PC-3 (cell line): Measurements from ENCODE around the gene DST. TPM values are rescaled to one million over a fixed set of nuclear protein-coding genes. Genes with fewer than 3 reads are reported as not detected.

ENCODE experiments used
- ATAC-seq: fragments of 200-7000 bp; cut with Tn5 transposase; 2 replicates; pipeline ENCODE4 v1.9.1; 2020; ENCODE audit warnings: mild to moderate bottlenecking, moderate library complexity
- BruUV-seq: library from RNA; stranded (reverse); fragments of 400-500 nt; replicated peaks from 2 replicates; lab custom pipeline; 2021; lab: Mats Ljungman, UMichigan
- CTCF ChIA-PET: fragments of 300-600 bp; sonication (Branson Sonifier 250); formaldehyde crosslinking; loops from one replicate; lab custom pipeline; 2022; ENCODE audit warnings: antibody characterized with exemption; lab: Charles Lee
- POLR2A ChIA-PET: fragments of 300-600 bp; sonication (Branson Sonifier 250); formaldehyde crosslinking; loops from one replicate; lab custom pipeline; 2022; ENCODE audit warnings: antibody characterized with exemption; ENCODE audit not compliant: unreplicated experiment; lab: Charles Lee
- DNase-seq: peaks from one replicate; pipeline ENCODE4 v3.0.0-alpha.2; 2015
- H2AFZ ChIP-seq: fragments of 300-600 bp; sonication (generic); 2 replicates; pipeline ENCODE4 v1.6.0; 2016; ENCODE audit warnings: antibody characterized with exemption, low read length
- H3F3A ChIP-seq: fragments of 300-600 bp; sonication (generic); one replicate; pipeline ENCODE4 v1.6.0; 2017; ENCODE audit warnings: antibody characterized with exemption, low read length, control low read depth, mild to moderate bottlenecking; ENCODE audit not compliant: unreplicated experiment
- H3K27ac ChIP-seq: fragments of 300-600 bp; sonication (generic); 2 replicates; pipeline ENCODE4 v1.5.1; 2016; ENCODE audit warnings: mild to moderate bottlenecking, low read length
- H3K27me3 ChIP-seq: fragments of 300-600 bp; sonication (generic); 2 replicates; pipeline ENCODE4 v1.6.1; 2016; ENCODE audit warnings: low read length, mixed read lengths
- H3K36me3 ChIP-seq: fragments of 300-600 bp; sonication (generic); 2 replicates; pipeline ENCODE4 v1.6.1; 2016; ENCODE audit warnings: low read depth, mixed run types, low read length, mixed read lengths
- H3K4me1 ChIP-seq: fragments of 300-600 bp; sonication (generic); 2 replicates; pipeline ENCODE4 v1.5.1; 2016; ENCODE audit warnings: low read length; ENCODE audit not compliant: insufficient read depth
- H3K4me2 ChIP-seq: fragments of 300-600 bp; sonication (generic); 2 replicates; pipeline ENCODE4 v1.6.0; 2016; ENCODE audit warnings: low read length
- H3K4me3 ChIP-seq: fragments of 300-600 bp; sonication (generic); 2 replicates; pipeline ENCODE4 v1.5.1; 2016; ENCODE audit warnings: mild to moderate bottlenecking, low read length, mixed read lengths
- H3K79me2 ChIP-seq: fragments of 300-600 bp; sonication (generic); 2 replicates; pipeline ENCODE4 v1.6.1; 2017; ENCODE audit warnings: low read length, mixed read lengths
- H3K9ac ChIP-seq: fragments of 300-600 bp; sonication (generic); 2 replicates; pipeline ENCODE4 v1.6.0; 2016; ENCODE audit warnings: mild to moderate bottlenecking, low read length
- H3K9me2 ChIP-seq: fragments of 300-600 bp; sonication (generic); replicated peaks from 2 replicates; pipeline ENCODE4 v1.6.1; 2016; ENCODE audit warnings: mixed run types, low read length, mixed read lengths
- H3K9me3 ChIP-seq: fragments of 300-600 bp; sonication (generic); 2 replicates; pipeline ENCODE4 v1.6.1; 2016; ENCODE audit warnings: low read length, mixed read lengths
- H4K20me1 ChIP-seq: fragments of 300-600 bp; sonication (generic); 2 replicates; pipeline ENCODE4 v1.6.1; 2016; ENCODE audit warnings: low read length, mixed read lengths
- CTCF ChIP-seq: fragments of 300-600 bp; sonication (generic); conservative IDR thresholded peaks from 2 replicates; pipeline ENCODE4 v1.5.1; 2017; ENCODE audit warnings: antibody characterized with exemption, low read depth, mild to moderate bottlenecking, low read length
- EZH2 ChIP-seq: fragments of 300-600 bp; sonication (generic); IDR thresholded peaks from one replicate; pipeline ENCODE4 v1.6.1; 2017; ENCODE audit warnings: antibody characterized with exemption, mild to moderate bottlenecking, low read length; ENCODE audit not compliant: unreplicated experiment
- EZH2phosphoT487 ChIP-seq: fragments of 300-600 bp; sonication (generic); IDR thresholded peaks from 2 replicates; pipeline ENCODE4 v1.6.1; 2018; ENCODE audit warnings: mild to moderate bottlenecking, antibody characterized with exemption, low read length, borderline replicate concordance
- intact Hi-C: fragments of 100-400 bp; cut with micrococcal nuclease; formaldehyde crosslinking; loops from 2 replicates; pipeline ENCODE4 v1.9.0; 2023
- total RNA-seq: library from RNA; depleted of rRNA; stranded (reverse); fragments of >200 nt; gene quantifications from 2 replicates; pipeline ENCODE4 v1.2.3, GENCODE V29; 2014

DST gene
- total RNA-seq, 1 experiment from 2014 or later, result 81.5 TPM

GRCh38 chr6:56531839-56532595 lies 110.7 kb downstream of the DST start:
- no peak overlapping the region for H3K27ac ChIP-seq
- no peak overlapping the region for H3K4me2 ChIP-seq
- no peak overlapping the region for H2AFZ ChIP-seq
- DNase-seq (no peak), ATAC-seq (no peak)
- peaks cover 31% of the 10 kb centered on the region for H3K36me3 ChIP-seq
- H3K9ac ChIP-seq, result no peak overlapping the region
- ChIA-PET POLR2A (no interaction called here), CTCF (interaction anchor here (0.6 kb wide), 1 partner anchor 11 kb away, joined by 4 read pairs; no protein-coding TSS in a partner anchor)
- no peaks in the 10 kb centered on the region for H3F3A ChIP-seq
- no peaks in the 10 kb centered on the region for H3K9me2 ChIP-seq
- no TSS peak for BruUV-seq
- intact Hi-C loops, result no loop called here
- H3K9me3 ChIP-seq, result no peaks in the 10 kb centered on the region
- no peak for TF ChIP-seq CTCF
- no peak for TF ChIP-seq EZH2phosphoT487
- no peak for TF ChIP-seq EZH2
- no peaks in the 10 kb centered on the region for H4K20me1 ChIP-seq
- no peaks in the 10 kb centered on the region for H3K27me3 ChIP-seq
- H3K79me2 ChIP-seq, result peaks cover 14% of the 10 kb centered on the region
- H3K4me1 ChIP-seq, result peaks cover 45% of the 10 kb centered on the region
- no peak overlapping the region for H3K4me3 ChIP-seq

GRCh38 chr6:56529594-56530191 lies 113.0 kb downstream of the DST start:
- Histone ChIP-seq H3K9ac (no peak overlapping the region), H3K36me3 (peaks cover 33% of the 10 kb centered on the region), H2AFZ (no peak overlapping the region), H4K20me1 (no peaks in the 10 kb centered on the region), H3K4me1 (peaks cover 51% of the 10 kb centered on the region), H3K4me3 (no peak overlapping the region), H3K79me2 (no peaks in the 10 kb centered on the region), H3K4me2 (no peak overlapping the region), H3F3A (no peaks in the 10 kb centered on the region), H3K9me3 (no peaks in the 10 kb centered on the region), H3K27ac (0 out of 2 replicates have a peak overlapping the region, but pooled peaks have one; percentile 85), H3K9me2 (no peaks in the 10 kb centered on the region), H3K27me3 (no peaks in the 10 kb centered on the region)
- TF ChIP-seq EZH2, result no peak
- TF ChIP-seq CTCF, result no peak
- no peak for TF ChIP-seq EZH2phosphoT487
- ATAC-seq, result no peak
- DNase-seq, result no peak
- ChIA-PET POLR2A (interaction anchor here (0.7 kb wide), 1 partner anchor 309 kb away, joined by 4 read pairs; no protein-coding TSS in a partner anchor), CTCF (no interaction called here)
- intact Hi-C loops, result no loop called here
- BruUV-seq, result no TSS peak
